Measurements from ENCODE around the gene INPP4B.

- no peak for TF ChIP-seq CTCF (IDR thresholded peaks at IDR 0.05; ENCODE audit: low read depth, low read length)
- no peak for TF ChIP-seq POLR2A (IDR thresholded peaks at IDR 0.05; ENCODE audit: extremely low read depth, insufficient read length)
Observed at GRCh38 chr4:142777045-142777743, 68.9 kb downstream of the INPP4B start.

Measured in NB4 (cell line).